ENCODE measurements around the gene TEX22. TPM values are rescaled to one million over a fixed set of nuclear protein-coding genes. Genes with fewer than 3 reads are reported as not detected.
"Not testable (repeated sequence)": the region's sequence is repeated elsewhere in the genome, so short reads cannot be mapped to it uniquely, and the experiment has no call there.

Gene TEX22
- total and polyA plus RNA-seq, 7 donors, result 0.50 TPM; not detected in 6

DNA sequence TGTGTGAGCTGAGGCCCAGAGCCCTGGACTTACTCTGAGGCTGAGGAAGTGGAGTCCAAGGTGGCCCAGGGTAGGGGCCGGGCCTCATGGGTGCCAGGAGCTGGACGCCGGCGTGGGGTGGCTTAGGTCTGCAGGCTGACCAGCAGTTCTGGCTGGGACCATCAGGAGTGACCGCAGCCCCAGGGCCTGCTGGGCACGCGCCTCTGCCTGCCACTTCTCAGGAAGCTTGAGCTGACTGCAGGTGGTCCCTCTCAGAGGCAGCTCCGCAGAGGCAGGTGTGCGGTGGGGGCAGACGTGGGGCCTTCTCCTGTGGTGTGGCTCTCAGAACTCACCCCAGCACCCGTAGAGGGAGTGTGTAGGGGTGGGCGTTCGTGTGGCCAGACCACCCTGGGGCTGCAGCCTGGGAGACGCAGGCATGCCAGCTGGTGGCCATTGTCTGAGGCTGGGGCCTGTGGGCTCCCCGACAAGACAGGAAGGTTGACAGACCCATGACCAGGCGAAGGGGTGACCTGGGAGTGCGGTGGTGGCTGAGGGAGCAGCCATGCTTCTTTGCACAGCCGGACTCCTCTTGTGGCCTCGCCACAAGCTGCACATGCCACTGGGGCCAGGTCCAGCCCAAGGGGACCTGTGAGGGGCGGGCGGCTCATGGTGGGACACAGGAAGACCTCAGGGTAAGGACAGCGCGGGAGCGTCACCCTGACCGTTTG is 40.0 kb upstream of the TEX22 start:
- Histone ChIP-seq H3K4me3 (no peak overlapping the region), H3K4me1 (no peaks in the 10 kb centered on the region), H3K36me3 (peaks cover 4 to 42% (median 7%) of the 10 kb centered on the region in 4 donors), H3K27me3 (no peaks in the 10 kb centered on the region), H3K27ac (no peak overlapping the region), H3K9me3 (no peaks in the 10 kb centered on the region)
- intact Hi-C loops (cut with DNase I), result no loop called here
- WGBS, 2 donors, result 97% methylated on average over 25 of the region's 25 CpGs
- DNase-seq, result no peak
- no peak for TF ChIP-seq EP300 (IDR thresholded peaks at IDR 0.05)
- no peak for TF ChIP-seq POLR2A (IDR thresholded peaks at IDR 0.05)
- no peak for TF ChIP-seq POLR2AphosphoS5 (IDR thresholded peaks at IDR 0.05)
- TF ChIP-seq, protein P1, sequence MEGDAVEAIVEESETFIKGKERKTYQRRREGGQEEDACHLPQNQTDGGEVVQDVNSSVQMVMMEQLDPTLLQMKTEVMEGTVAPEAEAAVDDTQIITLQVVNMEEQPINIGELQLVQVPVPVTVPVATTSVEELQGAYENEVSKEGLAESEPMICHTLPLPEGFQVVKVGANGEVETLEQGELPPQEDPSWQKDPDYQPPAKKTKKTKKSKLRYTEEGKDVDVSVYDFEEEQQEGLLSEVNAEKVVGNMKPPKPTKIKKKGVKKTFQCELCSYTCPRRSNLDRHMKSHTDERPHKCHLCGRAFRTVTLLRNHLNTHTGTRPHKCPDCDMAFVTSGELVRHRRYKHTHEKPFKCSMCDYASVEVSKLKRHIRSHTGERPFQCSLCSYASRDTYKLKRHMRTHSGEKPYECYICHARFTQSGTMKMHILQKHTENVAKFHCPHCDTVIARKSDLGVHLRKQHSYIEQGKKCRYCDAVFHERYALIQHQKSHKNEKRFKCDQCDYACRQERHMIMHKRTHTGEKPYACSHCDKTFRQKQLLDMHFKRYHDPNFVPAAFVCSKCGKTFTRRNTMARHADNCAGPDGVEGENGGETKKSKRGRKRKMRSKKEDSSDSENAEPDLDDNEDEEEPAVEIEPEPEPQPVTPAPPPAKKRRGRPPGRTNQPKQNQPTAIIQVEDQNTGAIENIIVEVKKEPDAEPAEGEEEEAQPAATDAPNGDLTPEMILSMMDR (IDR thresholded peaks at IDR 0.05), result no peak

DNA sequence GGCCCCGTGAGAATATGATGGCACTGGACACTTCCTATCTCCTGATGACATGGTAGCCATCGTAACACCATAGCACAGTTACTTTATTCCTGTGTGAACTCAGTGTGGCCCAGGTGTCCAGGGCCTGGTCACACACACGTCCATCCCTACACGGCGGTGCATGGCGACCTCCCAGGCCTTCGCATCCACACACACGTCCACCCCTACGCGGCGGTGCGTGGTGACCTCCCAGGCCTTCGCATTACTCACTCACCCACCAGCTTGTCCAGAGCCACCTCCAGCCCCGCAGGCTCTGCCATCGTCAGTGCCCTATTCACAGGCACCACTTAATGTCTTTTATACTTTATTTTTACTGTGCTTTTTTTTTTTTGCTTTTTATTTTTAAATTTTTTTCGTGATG is 39.4 kb upstream of the TEX22 start:
- no peak for DNase-seq
- Histone ChIP-seq H3K27me3 (no peaks in the 10 kb centered on the region), H3K36me3 (peaks cover 4 to 42% (median 7%) of the 10 kb centered on the region in 4 donors), H3K4me1 (peaks cover 0 to 3% (median 1%) of the 10 kb centered on the region in 4 donors), H3K27ac (no peak overlapping the region), H3K9me3 (no peaks in the 10 kb centered on the region), H3K4me3 (no peak overlapping the region)
- WGBS, 2 donors, result 97% methylated on average over 16 of the region's 16 CpGs
- TF ChIP-seq POLR2A (IDR thresholded peaks at IDR 0.05) (no peak), EP300 (IDR thresholded peaks at IDR 0.05) (no peak), POLR2AphosphoS5 (IDR thresholded peaks at IDR 0.05) (no peak)
- TF ChIP-seq, protein P1 (IDR thresholded peaks at IDR 0.05), result no peak
- intact Hi-C loops (cut with DNase I), result no loop called here

DNA sequence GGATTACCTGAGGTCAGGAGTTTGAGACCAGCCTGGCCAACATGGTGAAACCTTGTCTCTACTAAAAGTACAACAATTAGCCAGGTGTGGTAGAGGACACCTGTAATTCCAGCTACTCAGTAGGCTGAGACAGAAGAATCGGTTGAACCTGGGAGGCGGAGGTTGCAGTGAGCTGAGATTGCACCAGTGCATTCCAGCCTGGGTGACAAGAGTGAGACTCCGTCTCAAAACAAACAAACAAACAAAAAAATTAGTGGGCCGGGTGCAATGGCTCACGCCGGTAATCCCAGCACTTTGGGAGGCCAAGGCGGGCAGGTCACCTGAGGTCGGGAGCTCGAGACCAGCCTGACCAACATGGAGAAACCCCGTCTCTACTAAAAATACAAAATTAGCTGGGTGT is 36.9 kb upstream of the TEX22 start:
- H3K4me3 ChIP-seq; H3K9me3 ChIP-seq; H3K27me3 ChIP-seq; H3K27ac ChIP-seq; intact Hi-C loops (cut with DNase I); DNase-seq: not testable (repeated sequence)
- WGBS, 2 donors, result 97 to 98% methylated on average over 10 of the region's 10 CpGs
- Histone ChIP-seq H3K4me1 (peaks cover 0 to 13% (median 5%) of the 10 kb centered on the region in 4 donors), H3K36me3 (peaks cover 1 to 18% (median 5%) of the 10 kb centered on the region in 4 donors)

DNA sequence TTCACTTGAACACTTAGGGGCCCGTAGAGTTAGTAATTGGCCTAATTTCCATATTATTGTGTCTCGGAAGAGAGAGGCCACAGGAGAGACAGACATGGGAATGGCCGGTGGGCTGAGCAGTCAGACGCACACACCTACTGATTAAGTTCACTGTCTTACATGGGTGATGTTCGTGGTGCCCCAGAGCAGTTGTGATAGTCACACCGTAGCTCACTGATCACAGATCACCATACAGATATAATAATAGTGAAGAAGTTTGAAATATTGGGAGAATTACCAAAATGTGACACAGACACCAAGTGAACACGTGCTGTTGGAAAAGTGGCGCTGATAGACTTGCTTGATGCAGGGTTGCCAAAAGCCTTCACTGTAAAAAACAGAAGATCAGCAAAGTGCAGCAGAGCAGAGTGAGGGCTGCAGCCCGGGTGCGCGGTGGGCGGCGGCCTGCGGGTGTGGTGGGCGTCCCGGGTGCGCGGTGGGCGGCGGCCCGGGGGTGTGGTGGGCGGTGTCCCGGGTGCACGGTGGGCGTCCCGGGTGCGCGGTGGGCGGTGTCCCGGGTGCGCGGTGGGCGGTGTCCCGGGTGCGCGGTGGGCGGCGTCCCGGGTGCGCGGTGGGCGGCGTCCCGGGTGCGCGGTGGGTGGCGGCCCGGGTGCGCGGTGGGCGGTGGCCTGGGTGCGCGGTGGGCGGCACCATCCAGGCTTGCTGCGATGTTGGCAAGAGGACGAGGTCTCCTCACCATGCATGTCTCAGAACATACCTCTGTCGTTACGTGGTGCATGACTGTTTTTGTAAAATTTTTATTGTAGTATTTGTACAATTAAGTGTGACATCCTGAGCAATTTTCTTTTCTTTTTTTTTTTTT is 34.3 kb upstream of the TEX22 start:
- DNase-seq, result no peak
- no peaks in the 10 kb centered on the region for H3K9me3 ChIP-seq
- 8 to 9% methylated on average over 58 of the region's 58 CpGs for WGBS, 2 donors
- H3K27me3 ChIP-seq, result no peaks in the 10 kb centered on the region
- H3K4me1 ChIP-seq, result peaks cover 0 to 13% (median 5%) of the 10 kb centered on the region in 4 donors
- TF ChIP-seq POLR2A (IDR thresholded peaks at IDR 0.05), result no peak
- no peak for TF ChIP-seq EP300 (IDR thresholded peaks at IDR 0.05)
- TF ChIP-seq, protein P1 (IDR thresholded peaks at IDR 0.05), result no peak
- no peak for TF ChIP-seq POLR2AphosphoS5 (IDR thresholded peaks at IDR 0.05)
- peaks cover 4 to 40% (median 6%) of the 10 kb centered on the region in 4 donors for H3K36me3 ChIP-seq
- intact Hi-C loops (cut with DNase I), result no loop called here
- H3K4me3 ChIP-seq, result peak overlapping the region in 2 of 4 donors; percentile 23 to 29
- H3K27ac ChIP-seq, result no peak overlapping the region

DNA sequence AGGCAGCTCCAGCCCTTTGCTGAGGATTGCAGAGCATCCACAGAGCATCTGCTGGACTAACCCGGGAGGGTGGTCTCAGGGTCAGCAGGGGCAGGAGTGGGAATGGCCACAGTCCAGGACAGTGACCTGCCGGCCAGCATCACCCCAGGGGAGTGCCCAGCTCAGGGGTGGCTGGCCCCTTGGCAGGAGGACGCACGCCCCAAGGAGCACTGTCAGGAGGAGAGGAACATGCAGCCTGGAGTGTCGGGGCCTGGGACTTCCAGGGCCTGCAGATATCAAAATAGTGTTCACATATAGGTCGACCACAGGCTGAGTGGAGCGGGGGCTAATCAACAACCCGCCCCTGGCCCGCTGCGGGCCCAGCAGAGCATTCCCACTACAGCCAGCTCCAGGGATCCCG is 33.2 kb upstream of the TEX22 start:
- no peaks in the 10 kb centered on the region for H3K27me3 ChIP-seq
- H3K9me3 ChIP-seq, result no peaks in the 10 kb centered on the region
- no peak overlapping the region for H3K4me3 ChIP-seq
- intact Hi-C loops (cut with DNase I), result no loop called here
- no peak for TF ChIP-seq POLR2A (IDR thresholded peaks at IDR 0.05)
- no peak for TF ChIP-seq EP300 (IDR thresholded peaks at IDR 0.05)
- TF ChIP-seq, protein P1 (IDR thresholded peaks at IDR 0.05), result no peak
- no peak for TF ChIP-seq POLR2AphosphoS5 (IDR thresholded peaks at IDR 0.05)
- H3K27ac ChIP-seq, result no peak overlapping the region
- DNase-seq, result no peak
- H3K4me1 ChIP-seq, result peaks cover 0 to 13% (median 5%) of the 10 kb centered on the region in 4 donors
- H3K36me3 ChIP-seq, result peaks cover 4 to 49% (median 10%) of the 10 kb centered on the region in 4 donors
- WGBS, 2 donors, result 93 to 95% methylated on average over 11 of the region's 11 CpGs

Measured in sigmoid colon (tissue), 7 donors.